HG03095 (cell line): Measurements from ENCODE around the gene DYDC1.
"Not testable (repeated sequence)": the region's sequence is repeated elsewhere in the genome, so short reads cannot be mapped to it uniquely, and the experiment has no call there.

ENCODE experiments used
- ATAC-seq: cut with Tn5 transposase; IDR thresholded peaks from one replicate; pipeline ENCODE4 v1.9.1; 2021; ENCODE audit warnings: moderate library complexity; ENCODE audit not compliant: unreplicated experiment

The DYDC1 gene

DNA sequence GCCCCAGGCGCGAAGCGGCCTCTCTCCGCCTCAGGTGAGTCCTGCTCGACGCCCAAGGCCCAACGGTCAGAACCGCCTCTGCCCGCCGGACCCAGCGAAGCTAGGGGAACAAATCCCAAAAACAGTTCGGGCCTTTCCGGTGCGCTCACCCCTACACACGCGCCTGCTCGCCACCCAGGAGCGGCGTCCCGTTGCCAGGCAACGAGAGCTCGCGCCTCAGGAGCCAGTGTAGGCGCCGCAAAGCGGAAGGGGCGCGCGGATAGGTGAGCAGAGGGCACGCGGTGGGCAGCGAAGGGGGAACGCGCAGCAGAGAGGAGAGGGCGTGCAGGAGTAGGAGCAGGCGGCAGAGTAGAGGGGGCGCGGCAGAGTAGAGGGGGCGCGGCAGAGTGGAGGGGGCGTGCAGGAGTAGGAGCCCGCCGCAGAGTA lies at the start of gene DYDC1, which contains the start of gene DYDC2:
Gene DYDC1 (minus strand): TSS at position 193 of the 426 bp plus-strand sequence. CDS start 4,154 bp downstream, outside the sequence.
Gene DYDC2 (plus strand): TSS at position 219 of the 426 bp plus-strand sequence. CDS start 5,663 bp downstream, outside the sequence.
- no peak for ATAC-seq

DNA sequence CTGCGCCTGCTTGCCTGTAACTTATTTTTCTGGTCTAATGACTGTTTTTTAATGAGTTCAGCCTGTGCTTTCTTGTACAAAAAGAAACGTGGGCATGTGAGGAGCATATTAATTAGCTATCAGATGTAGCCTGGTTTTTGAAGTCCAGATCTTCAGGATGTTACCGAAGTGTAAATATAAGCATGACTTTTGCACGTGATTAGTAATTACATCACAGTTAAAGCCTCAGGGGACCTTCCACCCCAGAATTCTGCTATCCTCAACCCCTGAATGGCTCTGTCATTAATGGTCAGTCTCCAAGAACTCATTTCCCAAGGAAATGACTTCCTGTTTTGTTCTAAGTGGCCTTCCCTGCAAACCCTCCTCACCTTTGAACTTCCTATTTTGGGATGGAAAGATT lies 49.6 kb upstream of the DYDC1 start:
- no peak for ATAC-seq

DNA sequence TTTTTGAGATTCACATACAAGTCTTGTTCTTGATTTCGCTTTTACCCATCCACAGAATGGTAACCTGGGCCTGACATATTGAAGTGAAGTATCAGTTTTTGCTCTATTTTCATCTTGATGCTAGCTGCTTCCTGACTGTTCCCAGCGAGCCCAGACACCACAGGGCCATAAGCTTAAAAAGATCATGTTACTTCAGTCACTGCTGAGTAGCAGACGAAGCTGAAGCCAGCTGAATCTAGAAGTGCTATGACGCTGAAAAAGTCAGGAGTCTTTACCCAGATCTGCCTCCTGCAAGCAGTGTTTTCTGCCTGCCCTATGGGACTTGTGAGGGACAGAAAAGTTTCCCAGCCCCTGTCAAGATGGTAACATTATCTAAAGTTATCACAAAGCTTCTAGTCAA lies 49.1 kb upstream of the DYDC1 start:
- no peak for ATAC-seq

DNA sequence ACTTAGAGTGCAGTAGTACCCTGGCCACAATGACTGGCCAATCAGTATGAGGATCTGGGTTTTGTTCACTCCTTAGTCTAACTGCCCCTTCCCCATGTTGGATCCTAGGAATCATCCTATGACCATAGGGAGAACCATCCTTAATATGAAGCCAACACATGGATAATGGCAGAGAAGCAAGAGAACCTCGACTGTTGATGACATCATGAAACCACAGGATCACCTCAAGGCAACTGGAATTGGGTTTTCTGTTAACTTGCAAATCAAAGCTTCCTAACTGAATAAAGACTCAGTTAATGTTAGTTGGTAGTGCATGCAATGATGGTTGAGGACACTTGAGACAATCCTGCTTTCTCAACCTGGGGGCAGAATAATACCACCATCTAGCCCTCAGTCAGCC lies 48.5 kb upstream of the DYDC1 start:
- no peak for ATAC-seq

DNA sequence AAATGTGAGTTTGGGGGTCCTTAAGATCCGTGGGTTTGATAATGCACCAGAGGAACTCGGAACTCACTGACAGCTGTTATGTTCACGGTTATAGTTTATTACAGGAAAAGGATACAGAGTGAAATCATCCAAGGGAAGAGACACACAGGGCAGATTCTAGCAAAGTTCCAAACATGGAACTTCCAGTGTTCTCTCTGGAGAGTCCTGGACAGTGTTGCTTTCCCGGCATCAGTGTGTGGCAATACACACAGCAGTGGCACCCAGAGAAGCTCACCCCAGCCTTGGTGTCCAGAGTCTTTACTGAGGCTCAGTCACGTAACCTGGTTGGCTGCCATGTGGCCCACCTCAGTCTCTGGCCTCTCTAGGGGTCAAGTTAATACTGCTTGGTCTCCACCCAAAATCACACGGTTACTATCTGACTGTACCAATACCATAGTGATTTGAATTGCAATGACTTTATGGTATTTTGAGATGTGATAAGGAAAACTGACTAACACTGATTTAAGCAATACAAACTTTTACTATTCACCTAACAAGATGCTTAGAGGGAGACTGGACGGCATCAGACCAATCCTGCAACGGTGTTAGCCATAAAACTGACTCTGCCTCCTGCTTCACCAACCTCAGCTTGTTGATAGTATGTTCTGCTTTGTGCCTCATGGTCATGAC lies 43.7 kb upstream of the DYDC1 start:
- no peak for ATAC-seq

GRCh38 chr10:80397014-80397413 lies 40.5 kb upstream of the DYDC1 start:
- no peak for ATAC-seq

DNA sequence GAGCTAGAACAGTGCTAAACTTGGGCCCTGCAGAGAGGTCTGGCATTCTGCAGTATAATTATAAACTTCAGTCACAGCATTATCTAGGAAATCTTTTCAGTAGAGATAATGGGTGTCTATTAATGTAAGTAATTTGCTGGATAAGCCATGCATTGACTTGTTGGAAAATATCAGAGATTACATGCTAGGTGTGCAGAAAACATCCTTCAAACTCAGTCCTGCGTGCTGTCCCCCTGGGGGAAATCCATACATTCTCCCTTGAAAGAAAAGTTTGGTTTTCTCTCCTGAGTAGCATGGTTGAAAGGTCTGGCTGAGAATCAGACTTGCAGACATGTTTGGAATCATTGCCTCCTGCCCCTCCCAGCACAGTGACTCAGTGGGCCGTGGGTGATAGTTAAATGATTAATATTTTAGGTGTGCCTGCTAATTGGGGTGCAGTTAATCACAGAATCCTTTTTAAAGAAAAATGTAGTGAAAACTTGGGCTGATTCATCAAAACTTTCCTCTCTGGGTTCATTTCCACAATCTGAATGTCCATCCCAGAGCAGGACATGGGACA lies 37.9 kb upstream of the DYDC1 start:
- no peak for ATAC-seq

DNA sequence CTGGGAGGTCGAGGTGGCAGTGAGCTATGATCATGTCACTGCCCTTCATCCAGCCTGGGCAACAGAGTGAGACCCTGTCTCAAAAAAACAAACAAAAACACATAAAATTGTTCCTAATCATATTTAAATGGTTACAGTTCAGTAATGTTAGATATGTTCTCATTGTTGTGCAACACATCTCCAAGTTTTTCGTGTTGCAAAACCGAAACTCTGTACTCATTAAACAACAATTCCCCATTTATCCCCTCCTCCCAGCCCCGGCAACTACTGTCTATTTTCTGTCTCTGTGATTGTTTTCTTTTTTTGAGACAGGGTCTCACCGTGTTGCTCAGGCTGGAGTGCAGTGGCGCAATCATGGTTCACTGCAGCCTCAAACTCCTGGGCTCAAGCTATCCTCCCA lies 35.7 kb upstream of the DYDC1 start:
- no peak for ATAC-seq

DNA sequence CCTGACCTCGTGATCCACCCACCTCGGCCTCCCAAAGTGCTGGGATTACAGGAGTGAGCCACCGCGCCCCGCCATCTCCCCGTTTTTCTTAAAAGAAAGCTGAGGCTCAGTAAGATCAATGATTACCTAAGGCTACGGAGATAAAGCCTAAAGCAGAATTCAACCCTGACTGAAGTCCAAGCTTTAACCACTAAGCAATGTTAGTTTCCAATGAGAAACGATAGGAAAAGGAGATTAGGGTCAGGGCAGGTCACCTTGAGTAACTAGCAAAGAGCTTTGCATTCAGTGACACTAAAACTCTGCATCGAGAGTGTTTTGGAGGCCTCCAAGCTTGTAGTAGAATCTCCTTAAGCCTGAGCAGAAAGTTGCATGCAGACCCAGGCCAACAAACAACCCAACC lies 34.2 kb upstream of the DYDC1 start:
- ATAC-seq: no peak

DNA sequence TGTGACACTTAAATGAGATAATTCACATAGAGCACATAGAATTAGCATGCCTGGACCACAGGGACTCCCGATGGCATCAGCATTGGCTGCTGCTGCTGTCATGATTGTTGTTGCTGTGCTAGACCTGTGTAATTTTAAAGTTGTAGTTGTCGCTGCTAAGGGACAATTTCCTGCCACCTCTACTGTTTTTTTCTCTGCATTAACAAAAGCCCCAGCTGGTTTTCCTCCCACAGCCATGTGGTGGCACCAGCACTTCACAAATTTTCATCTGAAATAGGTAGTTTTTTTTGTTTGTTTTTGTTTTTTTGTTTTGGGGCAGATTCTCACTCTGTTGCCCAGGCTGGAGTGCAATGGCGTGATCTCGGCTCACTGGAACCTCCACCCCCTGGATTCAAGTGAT lies 26.4 kb upstream of the DYDC1 start:
- no peak for ATAC-seq

GRCh38 chr10:80380185-80380584 lies 23.6 kb upstream of the DYDC1 start:
- ATAC-seq: no peak

GRCh38 chr10:80379701-80380100 lies 23.1 kb upstream of the DYDC1 start:
- no peak for ATAC-seq

- no peak for ATAC-seq
Observed at GRCh38 chr10:80373502-80373901, 16.9 kb upstream of the DYDC1 start.

GRCh38 chr10:80372675-80373074 lies 16.1 kb upstream of the DYDC1 start:
- no peak for ATAC-seq

DNA sequence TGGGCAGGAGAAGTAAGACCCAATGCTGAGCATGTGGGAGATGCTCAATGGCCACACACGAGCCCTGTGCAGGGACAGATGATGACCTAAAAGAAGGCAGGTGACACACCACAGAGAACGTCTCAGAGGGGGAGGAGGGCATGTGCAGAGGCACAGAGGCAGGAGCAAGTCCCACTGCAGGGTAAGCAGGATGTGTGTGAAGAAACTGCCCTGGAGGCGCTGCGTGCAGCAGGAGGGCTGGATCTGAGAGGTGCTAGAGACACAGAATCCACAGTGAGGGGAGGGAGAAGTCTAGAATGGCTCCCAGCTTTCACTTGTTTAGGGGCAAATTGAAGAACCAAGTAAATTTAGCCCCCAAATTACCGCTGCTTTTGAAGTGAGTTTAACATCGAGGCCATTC lies 14.9 kb upstream of the DYDC1 start:
- ATAC-seq: no peak

- ATAC-seq: no peak
Observed at GRCh38 chr10:80365510-80365909, 9.0 kb upstream of the DYDC1 start.

- no peak for ATAC-seq
Observed at GRCh38 chr10:80359644-80360043, 3.1 kb upstream of the DYDC1 start.

GRCh38 chr10:80358925-80359324 lies 2.4 kb upstream of the DYDC1 start:
- ATAC-seq: not testable (repeated sequence)

DNA sequence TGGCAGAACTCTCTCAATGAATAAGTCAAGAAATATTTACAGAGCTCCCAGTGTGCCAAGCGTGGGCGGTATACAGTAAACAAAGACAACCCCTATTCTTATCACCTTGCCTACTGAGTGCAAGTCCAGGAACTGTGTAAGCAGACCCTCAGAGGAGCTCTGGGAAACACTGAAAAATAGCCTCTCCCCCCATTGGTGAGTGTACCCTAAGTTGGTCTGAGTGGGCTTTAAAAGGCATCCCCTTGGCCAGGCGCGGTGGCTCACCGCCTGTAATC lies 1.2 kb upstream of the DYDC1 start:
- ATAC-seq: no peak

DNA sequence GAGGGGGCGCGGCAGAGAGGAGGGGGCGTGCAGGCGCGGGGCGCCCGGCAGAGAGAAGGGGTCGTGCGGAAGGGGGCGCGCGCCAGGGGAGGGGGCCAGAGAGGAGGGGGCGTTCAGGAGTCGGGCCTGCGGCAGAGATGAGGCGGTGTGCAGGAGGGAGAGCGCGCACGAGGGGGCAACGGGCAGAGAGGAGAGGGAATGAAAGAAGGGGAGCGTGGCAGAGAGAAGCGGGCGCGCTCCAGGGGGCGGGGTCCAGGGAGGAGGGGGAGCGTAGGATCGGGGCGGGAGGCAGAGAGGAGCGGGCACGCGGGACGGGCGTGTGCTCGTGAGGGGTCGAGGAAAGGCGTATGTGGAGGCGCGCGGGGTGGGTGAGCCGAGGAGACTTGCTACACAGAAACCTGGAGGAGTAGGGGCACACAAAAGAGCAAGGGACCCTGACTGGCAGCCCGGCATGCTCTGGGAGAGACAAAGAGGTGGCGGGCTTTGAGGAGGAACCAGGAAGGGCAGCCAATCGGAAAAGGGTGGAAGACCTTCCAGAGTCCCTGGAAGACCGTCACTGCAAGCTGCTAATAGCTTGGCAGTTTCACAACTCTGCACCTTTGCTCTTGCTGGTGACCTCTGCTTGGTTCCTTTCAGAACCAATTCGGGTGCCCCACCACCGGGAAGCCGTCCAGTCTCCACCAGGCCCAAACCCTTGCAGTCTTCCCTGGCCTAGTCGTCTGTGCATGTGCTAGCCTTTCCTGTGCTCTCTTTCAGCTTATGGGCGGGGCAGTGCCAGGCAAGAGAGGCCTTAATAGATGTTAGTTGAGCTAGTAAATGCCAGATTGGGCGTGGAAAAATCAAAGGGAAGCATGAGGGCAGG lies 665 bp upstream of the DYDC1 start:
- no peak for ATAC-seq

GRCh38 chr10:80351220-80351619 lies 5.3 kb downstream of the DYDC1 start:
- ATAC-seq: no peak

GRCh38 chr10:80350251-80350650 lies 6.3 kb downstream of the DYDC1 start:
- ATAC-seq: no peak
